ENCODE measurements around the gene AKAP8. TPM values are rescaled to one million over a fixed set of nuclear protein-coding genes. Genes with fewer than 3 reads are reported as not detected.

Gene AKAP8
- total RNA-seq, 6 donors from 2014 or later, result 28.1 to 117 (median 41.3) TPM

DNA sequence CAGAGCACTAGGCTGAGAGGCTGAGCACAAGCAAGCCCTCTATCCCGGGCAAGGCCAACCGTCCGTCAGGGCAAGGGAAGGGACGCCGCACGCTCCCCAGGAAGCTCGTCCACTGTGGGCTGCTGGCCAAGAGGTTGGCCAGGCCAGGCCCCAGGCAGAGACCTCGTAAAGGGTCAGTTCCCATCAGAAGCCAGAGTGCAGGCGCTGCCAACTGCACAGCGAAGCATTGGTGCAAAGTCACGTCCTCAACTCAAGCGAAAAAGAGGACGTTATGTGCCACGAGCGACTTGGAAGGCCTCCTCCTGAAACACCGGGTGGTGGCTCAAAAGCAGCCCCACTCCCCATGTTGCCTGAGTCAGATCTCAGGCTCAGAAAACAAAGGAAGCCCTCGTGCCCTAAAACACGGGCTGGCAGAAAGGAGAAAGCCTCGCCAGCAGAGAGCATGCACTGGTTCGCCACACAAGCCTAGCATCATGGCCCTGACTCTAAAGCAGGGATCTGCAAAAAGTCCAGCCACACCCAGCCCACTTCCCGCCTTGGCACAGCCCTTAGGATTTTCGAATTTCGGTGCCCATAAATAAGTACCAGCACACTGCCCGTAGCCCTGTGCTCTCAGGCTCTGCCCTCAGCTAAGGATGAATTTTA, 4.7 kb downstream of the AKAP8 start:
- no peak overlapping the region for H3K4me3 ChIP-seq
- 64 to 70% methylated on average over 23 to 24 of the region's 24 CpGs for WGBS, 2 donors
- H3K36me3 ChIP-seq, result peaks cover 16 to 44% (median 38%) of the 10 kb centered on the region in 4 donors
- DNase-seq (peak in 1 of 2 donors; percentile 66), ATAC-seq (ENCODE audit: low FRiP score in 2 of 2) (no peak)
- peak overlapping the region; percentile 20 to 53 (median 44) for H3K27ac ChIP-seq
- TF ChIP-seq POLR2A (IDR thresholded peaks at IDR 0.05) (no peak), POLR2AphosphoS5 (IDR thresholded peaks at IDR 0.05) (no peak), EP300 (IDR thresholded peaks at IDR 0.05) (peak in 1 of 4 donors; percentile 5)
- TF ChIP-seq, protein P1, sequence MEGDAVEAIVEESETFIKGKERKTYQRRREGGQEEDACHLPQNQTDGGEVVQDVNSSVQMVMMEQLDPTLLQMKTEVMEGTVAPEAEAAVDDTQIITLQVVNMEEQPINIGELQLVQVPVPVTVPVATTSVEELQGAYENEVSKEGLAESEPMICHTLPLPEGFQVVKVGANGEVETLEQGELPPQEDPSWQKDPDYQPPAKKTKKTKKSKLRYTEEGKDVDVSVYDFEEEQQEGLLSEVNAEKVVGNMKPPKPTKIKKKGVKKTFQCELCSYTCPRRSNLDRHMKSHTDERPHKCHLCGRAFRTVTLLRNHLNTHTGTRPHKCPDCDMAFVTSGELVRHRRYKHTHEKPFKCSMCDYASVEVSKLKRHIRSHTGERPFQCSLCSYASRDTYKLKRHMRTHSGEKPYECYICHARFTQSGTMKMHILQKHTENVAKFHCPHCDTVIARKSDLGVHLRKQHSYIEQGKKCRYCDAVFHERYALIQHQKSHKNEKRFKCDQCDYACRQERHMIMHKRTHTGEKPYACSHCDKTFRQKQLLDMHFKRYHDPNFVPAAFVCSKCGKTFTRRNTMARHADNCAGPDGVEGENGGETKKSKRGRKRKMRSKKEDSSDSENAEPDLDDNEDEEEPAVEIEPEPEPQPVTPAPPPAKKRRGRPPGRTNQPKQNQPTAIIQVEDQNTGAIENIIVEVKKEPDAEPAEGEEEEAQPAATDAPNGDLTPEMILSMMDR (IDR thresholded peaks at IDR 0.05), result no peak
- H3K4me1 ChIP-seq, result peaks cover 35 to 39% (median 37%) of the 10 kb centered on the region in 4 donors
- H3K9me3 ChIP-seq, result no peaks in the 10 kb centered on the region
- no peaks in the 10 kb centered on the region for H3K27me3 ChIP-seq

DNA sequence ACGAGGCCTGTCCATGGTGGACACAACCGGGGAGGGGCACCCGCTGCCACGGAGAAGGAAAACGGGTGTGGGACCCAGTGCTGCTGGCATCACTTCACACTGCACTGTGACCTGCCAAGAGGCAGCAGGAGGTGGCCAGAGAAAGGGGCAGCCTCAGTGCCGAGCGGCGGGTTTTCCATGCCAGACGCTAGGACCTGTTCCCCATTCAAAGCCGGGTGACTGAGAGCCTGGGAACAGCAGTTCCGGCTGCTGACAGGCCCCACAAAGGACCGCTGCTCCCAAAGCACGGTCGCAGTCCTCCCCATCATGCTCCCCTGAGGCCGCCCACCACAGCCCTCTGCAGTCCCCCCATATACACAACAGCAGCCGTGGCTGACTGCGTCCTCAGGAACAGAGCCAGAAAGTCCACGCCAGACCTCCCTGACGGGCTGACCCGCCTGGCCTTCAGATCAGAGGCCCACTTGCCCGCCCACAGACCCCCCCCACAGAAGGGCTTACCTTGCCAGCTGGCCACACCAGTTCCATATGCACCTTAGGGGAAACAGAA, 5.4 kb downstream of the AKAP8 start:
- DNase-seq, result no peak
- H3K4me3 ChIP-seq, result no peak overlapping the region

DNA sequence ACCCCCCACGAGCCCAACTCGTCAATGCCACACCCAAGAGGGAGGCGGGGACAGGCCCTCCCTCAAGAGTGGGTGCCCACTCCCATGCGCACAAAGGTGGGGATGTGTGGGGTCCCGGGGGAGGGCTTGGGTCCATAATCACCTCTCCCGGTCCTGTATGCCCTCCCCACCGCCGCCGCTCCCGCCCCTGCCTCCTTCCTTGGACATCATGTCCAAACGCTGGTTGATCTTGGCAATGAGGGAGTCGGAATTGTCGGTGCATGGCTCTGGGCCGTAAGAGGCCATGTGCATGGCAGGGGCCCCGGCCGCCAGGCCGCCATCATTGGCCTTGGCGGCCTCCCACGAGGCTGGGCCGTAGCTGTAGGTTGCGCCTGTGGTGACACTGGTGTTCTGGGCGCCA, 5.9 kb downstream of the AKAP8 start:
- DNase-seq (peak in 1 of 2 donors; percentile 81), ATAC-seq (ENCODE audit: low FRiP score in 2 of 2) (no peak)
- Histone ChIP-seq H3K9me3 (no peaks in the 10 kb centered on the region), H3K4me3 (no peak overlapping the region), H3K27ac (no peak overlapping the region), H3K36me3 (peaks cover 27 to 57% (median 51%) of the 10 kb centered on the region in 4 donors), H3K4me1 (peaks cover 35 to 39% (median 37%) of the 10 kb centered on the region in 4 donors), H3K27me3 (no peaks in the 10 kb centered on the region)
- TF ChIP-seq POLR2AphosphoS5 (IDR thresholded peaks at IDR 0.05) (no peak), EP300 (IDR thresholded peaks at IDR 0.05) (no peak), POLR2A (IDR thresholded peaks at IDR 0.05) (no peak)
- TF ChIP-seq, protein P1 (IDR thresholded peaks at IDR 0.05), result no peak
- WGBS, 2 donors, result 90 to 91% methylated on average over 13 to 22 of the region's 22 CpGs

More for the DNA sequence above, 5.4 kb downstream of the AKAP8 start:
- Histone ChIP-seq H3K4me1 (peaks cover 35 to 39% (median 37%) of the 10 kb centered on the region in 4 donors), H3K36me3 (peaks cover 22 to 52% (median 45%) of the 10 kb centered on the region in 4 donors), H3K9me3 (no peaks in the 10 kb centered on the region), H3K27ac (peak overlapping the region; percentile 20 to 53 (median 44)), H3K27me3 (no peaks in the 10 kb centered on the region)
- TF ChIP-seq EP300 (IDR thresholded peaks at IDR 0.05) (no peak), POLR2AphosphoS5 (IDR thresholded peaks at IDR 0.05) (no peak), POLR2A (IDR thresholded peaks at IDR 0.05) (no peak)
- TF ChIP-seq, protein P1 (IDR thresholded peaks at IDR 0.05), result no peak
- WGBS, 2 donors, result 40 to 88% methylated on average over 1 to 15 of the region's 21 CpGs
- no peak for ATAC-seq (ENCODE audit: low FRiP score in 2 of 2)

DNA sequence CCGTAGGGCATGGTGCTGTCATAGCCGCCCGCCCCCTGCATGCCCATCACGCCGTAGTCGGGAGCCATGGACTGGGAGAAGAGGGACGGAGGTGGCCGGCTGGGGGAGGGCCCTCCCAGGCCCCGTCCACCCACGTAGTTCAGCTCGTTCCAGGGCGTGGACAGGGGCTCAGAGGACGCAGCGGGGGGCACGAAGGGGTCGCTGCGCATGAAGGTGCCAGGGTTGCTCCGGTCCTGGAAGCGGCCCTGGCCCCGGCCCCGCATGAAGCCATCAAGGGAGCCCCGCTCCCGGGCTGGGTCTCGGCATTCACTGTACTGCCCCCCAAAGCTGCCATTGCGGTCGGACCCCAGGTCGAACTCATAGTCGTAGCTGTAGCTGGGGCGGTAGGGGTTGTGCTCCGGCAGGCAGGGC, 6.7 kb downstream of the AKAP8 start:
- Histone ChIP-seq H3K4me1 (peaks cover 32 to 35% (median 35%) of the 10 kb centered on the region in 4 donors), H3K27ac (no peak overlapping the region), H3K27me3 (no peaks in the 10 kb centered on the region), H3K4me3 (no peak overlapping the region), H3K9me3 (no peaks in the 10 kb centered on the region), H3K36me3 (peaks cover 34 to 65% (median 58%) of the 10 kb centered on the region in 4 donors)
- ATAC-seq (ENCODE audit: low FRiP score in 2 of 2) (no peak), DNase-seq (peak in 1 of 2 donors; percentile 78)
- 94 to 97% methylated on average over 22 to 28 of the region's 30 CpGs for WGBS, 2 donors
- TF ChIP-seq, protein P1 (IDR thresholded peaks at IDR 0.05), result no peak
- TF ChIP-seq EP300 (IDR thresholded peaks at IDR 0.05) (no peak), POLR2AphosphoS5 (IDR thresholded peaks at IDR 0.05) (no peak), POLR2A (IDR thresholded peaks at IDR 0.05) (no peak)
